ENCODE results near the gene SEMA4A. TPM values are rescaled to one million over a fixed set of nuclear protein-coding genes. Genes with fewer than 3 reads are reported as not detected.

SEMA4A gene
- total RNA-seq (2014; rRNA removed; shearing (Covaris generic)): 0.16 and 1.8 TPM in 2 replicates

DNA sequence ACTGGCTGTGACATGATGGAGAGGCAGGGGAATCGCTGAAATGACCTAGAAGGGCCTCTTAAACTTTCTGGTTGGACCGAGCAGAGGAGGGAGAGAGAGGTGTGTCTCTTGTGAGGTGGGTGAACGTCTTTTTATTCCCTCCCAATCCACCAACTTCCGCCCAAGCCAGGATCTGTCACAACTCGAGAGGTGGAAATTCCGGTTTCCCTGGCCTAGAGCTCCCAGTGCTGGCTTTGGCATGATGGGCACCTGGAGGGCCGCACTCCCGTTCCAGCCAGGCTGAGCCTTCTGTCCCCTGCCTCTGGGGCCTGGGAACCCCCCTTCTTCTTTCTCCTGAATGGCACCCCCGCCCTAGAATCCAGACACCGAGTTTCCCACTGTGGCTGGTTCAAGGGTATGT, at the start of gene SEMA4A:
TSS of gene SEMA4A (plus strand) at position 224 of the 400 bp plus-strand sequence. CDS start 994 bp downstream, outside the sequence.
- H3K36me3 ChIP-seq: no peaks in the 10 kb centered on the region
- no peaks in the 10 kb centered on the region for H3K9me3 ChIP-seq (replicated peaks)
- peaks cover 4% of the 10 kb centered on the region for H3K4me1 ChIP-seq (replicated peaks)
- no peak for DNase-seq (ENCODE audit: low read depth in 1 of 2, low spot score in 2 of 2)
- H3K27me3 ChIP-seq (replicated peaks): no peaks in the 10 kb centered on the region; the same call in 1 of the 2 replicates
- H3K4me3 ChIP-seq: no peak within 1 kb of the TSS
- no peak within 1 kb of the TSS for H3K27ac ChIP-seq

GRCh38 chr1:156104065-156104810, 49.1 kb upstream of the SEMA4A start:
- peak; percentile 73 to 83 for DNase-seq (ENCODE audit: low read depth in 1 of 2, low spot score in 2 of 2)
- no peaks in the 10 kb centered on the region for H3K27me3 ChIP-seq (replicated peaks)
- no peaks in the 10 kb centered on the region for H3K9me3 ChIP-seq (replicated peaks)
- H3K4me3 ChIP-seq: no peak overlapping the region
- peak overlapping the region; percentile 97 for H3K27ac ChIP-seq
- peaks cover 68% of the 10 kb centered on the region for H3K4me1 ChIP-seq (replicated peaks)
- H3K36me3 ChIP-seq: no peaks in the 10 kb centered on the region

GRCh38 chr1:156104861-156105832, 48.2 kb upstream of the SEMA4A start:
- H3K4me3 ChIP-seq: no peak overlapping the region
- DNase-seq (ENCODE audit: low read depth in 1 of 2, low spot score in 2 of 2): no peak
- H3K9me3 ChIP-seq (replicated peaks): no peaks in the 10 kb centered on the region
- no peaks in the 10 kb centered on the region for H3K27me3 ChIP-seq (replicated peaks)
- peak overlapping the region; percentile 97 for H3K27ac ChIP-seq
- no peaks in the 10 kb centered on the region for H3K36me3 ChIP-seq
- H3K4me1 ChIP-seq (replicated peaks): peaks cover 67% of the 10 kb centered on the region

DNA sequence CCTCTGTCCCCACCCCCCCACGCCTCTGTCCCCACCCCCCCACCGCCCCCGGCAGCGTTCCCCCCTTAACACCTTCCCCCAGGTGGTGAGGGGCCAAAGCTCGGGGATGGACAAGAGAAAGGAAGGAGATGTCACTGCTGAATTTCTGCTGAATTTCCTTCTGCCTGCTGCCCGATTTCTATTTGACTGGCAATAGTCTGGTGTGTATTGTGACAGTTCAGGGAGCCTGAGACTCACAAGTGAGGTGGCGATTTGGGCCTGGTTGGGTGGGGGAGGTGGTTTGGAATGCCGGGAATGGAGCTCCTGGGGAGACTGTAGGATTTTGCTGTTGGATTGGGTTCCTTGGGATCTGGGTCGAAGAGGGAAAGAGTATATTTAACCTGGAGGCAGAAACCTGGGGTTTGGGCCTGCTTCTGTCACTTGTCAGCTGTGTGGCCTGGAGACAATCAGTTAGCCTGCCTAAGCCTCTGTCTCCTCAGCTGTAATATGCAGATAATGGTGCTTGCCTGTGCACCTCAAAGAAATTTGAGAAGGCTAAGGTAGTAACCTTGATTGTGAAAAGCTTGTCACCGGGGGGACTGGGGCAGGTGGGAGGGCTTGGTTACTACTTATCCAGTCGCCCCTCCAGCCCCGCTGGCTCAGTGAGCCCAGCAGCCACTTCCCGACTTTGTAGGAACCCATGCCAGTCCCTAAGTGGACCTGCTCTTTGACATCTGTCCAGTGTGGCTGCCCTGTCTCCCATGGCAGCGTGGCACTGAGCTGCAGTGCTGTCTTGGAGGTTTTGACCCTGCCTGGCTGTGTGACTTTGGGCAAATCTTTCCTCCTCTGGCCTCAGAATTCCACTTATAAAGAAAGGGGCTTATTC, 46.5 kb upstream of the SEMA4A start:
- Histone ChIP-seq H3K27ac (peak overlapping the region; percentile 97), H3K36me3 (no peaks in the 10 kb centered on the region), H3K27me3 (replicated peaks) (no peaks in the 10 kb centered on the region), H3K4me3 (0 out of 2 replicates have a peak overlapping the region, but pooled peaks have one; percentile 8), H3K9me3 (replicated peaks) (no peaks in the 10 kb centered on the region), H3K4me1 (replicated peaks) (peaks cover 53% of the 10 kb centered on the region)
- peak; percentile 60 to 69 for DNase-seq (ENCODE audit: low read depth in 1 of 2, low spot score in 2 of 2)

DNA sequence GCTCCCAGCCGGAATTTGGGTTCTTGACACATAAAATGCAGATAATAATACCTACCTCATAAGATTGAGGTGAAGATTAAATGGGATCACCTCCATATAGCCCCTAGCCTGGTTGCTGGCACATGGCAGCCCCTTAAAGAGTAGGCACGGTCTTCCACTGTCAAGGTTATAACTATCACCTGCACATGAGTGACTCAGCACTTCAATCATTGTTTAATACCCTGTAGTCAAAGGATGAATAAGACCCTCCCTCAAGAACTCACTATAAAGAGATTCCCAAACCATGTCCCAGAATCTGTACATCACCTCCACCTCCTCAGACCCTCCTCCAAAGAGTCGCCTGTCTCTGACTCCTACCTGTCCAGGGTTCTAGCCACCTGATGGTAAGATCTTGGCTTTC, 45.3 kb upstream of the SEMA4A start:
- Histone ChIP-seq H3K4me1 (replicated peaks) (peaks cover 47% of the 10 kb centered on the region), H3K27ac (no peak overlapping the region)

GRCh38 chr1:156108664-156109241, 44.6 kb upstream of the SEMA4A start:
- H3K4me3 ChIP-seq: no peak overlapping the region
- H3K36me3 ChIP-seq: no peaks in the 10 kb centered on the region
- H3K27me3 ChIP-seq (replicated peaks): no peaks in the 10 kb centered on the region
- DNase-seq (ENCODE audit: low read depth in 1 of 2, low spot score in 2 of 2): no peak
- peaks cover 47% of the 10 kb centered on the region for H3K4me1 ChIP-seq (replicated peaks)
- H3K27ac ChIP-seq: no peak overlapping the region
- no peaks in the 10 kb centered on the region for H3K9me3 ChIP-seq (replicated peaks)

More for the DNA sequence above, 45.3 kb upstream of the SEMA4A start:
- no peak for DNase-seq (ENCODE audit: low read depth in 1 of 2, low spot score in 2 of 2)
- no peaks in the 10 kb centered on the region for H3K36me3 ChIP-seq
- no peaks in the 10 kb centered on the region for H3K9me3 ChIP-seq (replicated peaks)
- H3K27me3 ChIP-seq (replicated peaks): no peaks in the 10 kb centered on the region
- H3K4me3 ChIP-seq: no peak overlapping the region

- no peaks in the 10 kb centered on the region for H3K27me3 ChIP-seq (replicated peaks)
- peaks cover 38% of the 10 kb centered on the region for H3K4me1 ChIP-seq (replicated peaks)
- no peak overlapping the region for H3K27ac ChIP-seq
- DNase-seq (ENCODE audit: low read depth in 1 of 2, low spot score in 2 of 2): no peak
- peaks cover 7% of the 10 kb centered on the region for H3K36me3 ChIP-seq
- no peaks in the 10 kb centered on the region for H3K9me3 ChIP-seq (replicated peaks)
- H3K4me3 ChIP-seq: no peak overlapping the region
Measured at GRCh38 chr1:156110252-156110651, 43.1 kb upstream of the SEMA4A start.

- no peak for DNase-seq (ENCODE audit: low read depth in 1 of 2, low spot score in 2 of 2)
- Histone ChIP-seq H3K4me3 (no peak overlapping the region), H3K36me3 (peaks cover 17% of the 10 kb centered on the region), H3K4me1 (replicated peaks) (peaks cover 30% of the 10 kb centered on the region), H3K27ac (no peak overlapping the region), H3K27me3 (replicated peaks) (no peaks in the 10 kb centered on the region), H3K9me3 (replicated peaks) (no peaks in the 10 kb centered on the region)
Measured at GRCh38 chr1:156111355-156111962, 41.9 kb upstream of the SEMA4A start.

DNA sequence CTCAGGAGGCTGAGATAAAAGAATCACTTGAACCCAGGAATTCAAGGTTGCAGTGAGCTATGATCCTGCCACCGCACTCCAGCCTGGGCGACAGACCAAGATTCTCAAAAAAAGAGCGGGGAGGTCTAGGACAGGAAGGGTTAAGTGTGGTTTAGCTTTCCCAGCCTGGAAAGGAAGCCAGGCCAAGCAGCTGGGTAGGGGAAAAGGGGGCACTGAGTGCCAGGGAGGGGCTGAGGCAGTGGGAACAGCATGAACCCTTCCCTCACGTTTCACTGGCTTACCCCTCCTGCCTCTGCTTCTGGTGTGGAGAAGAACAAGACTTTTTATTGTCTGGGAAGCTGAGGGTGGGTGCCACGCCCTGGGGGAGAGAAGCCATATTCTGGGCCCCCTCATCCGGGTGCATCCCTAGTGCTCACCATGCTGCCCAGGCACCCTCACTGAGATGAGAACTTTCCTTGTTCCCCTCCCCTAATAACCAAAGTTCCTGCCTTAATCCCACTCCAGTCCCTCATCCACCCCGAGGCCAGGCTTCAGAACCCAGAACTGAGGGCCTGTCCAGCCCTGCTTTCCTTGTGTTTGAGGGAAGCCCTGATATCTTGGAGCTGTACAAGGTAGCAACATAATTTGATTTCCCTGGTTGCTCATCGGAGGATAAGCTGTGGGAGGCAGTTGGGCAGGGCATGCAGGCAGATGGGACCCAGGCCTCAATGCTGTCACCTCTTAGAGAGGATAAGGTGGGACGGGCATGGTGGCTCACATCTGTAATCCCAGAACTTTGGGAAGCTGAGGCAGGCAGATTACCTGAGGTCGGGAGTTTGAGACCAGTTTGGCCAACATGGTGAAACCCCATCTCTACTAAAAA, 40.9 kb upstream of the SEMA4A start:
- Histone ChIP-seq H3K9me3 (replicated peaks) (no peaks in the 10 kb centered on the region), H3K27me3 (replicated peaks) (no peaks in the 10 kb centered on the region), H3K27ac (no peak overlapping the region), H3K4me3 (no peak overlapping the region), H3K36me3 (peaks cover 27% of the 10 kb centered on the region), H3K4me1 (replicated peaks) (peaks cover 29% of the 10 kb centered on the region)
- DNase-seq (ENCODE audit: low read depth in 1 of 2, low spot score in 2 of 2): no peak

DNA sequence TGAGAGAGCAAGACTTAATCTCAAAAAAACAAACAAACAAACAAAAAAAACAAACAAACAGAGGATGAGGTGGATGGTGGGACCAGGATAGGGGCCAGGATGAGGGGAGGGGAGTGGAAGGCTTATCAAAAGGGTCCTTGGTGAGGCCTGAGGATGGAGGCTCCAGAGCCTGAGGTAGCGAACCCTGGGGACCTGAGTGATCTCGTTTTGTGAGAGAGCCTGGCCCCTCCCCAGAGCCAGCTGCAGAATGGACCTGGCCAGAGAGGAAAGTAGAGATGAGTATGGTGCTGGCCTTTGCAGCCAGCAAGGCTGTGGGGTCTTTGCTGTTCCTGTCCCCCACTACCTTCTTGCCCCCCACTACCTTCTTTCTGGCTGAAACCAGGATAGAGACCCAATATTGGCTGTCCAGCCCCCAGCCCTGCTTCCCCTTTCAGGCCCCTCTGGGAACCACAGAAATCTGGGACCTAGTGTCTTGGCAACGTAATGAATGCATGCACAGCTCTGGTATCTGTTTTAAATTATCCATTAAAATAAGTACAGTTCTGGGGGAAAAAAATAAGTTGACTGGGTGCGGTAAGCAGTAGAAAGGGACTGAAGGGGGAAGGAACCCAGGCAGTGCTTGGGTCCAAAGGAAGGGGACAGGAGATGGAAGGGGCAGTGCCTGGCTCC, 40.0 kb upstream of the SEMA4A start:
- DNase-seq (ENCODE audit: low read depth in 1 of 2, low spot score in 2 of 2): peak in 1 of 2 experiments; percentile 42
- H3K4me1 ChIP-seq (replicated peaks): peaks cover 38% of the 10 kb centered on the region
- H3K27me3 ChIP-seq (replicated peaks): no peaks in the 10 kb centered on the region
- H3K9me3 ChIP-seq (replicated peaks): no peaks in the 10 kb centered on the region
- H3K27ac ChIP-seq: peak overlapping the region; percentile 92
- no peak overlapping the region; the same call in 1 of the 2 replicates for H3K4me3 ChIP-seq
- H3K36me3 ChIP-seq: peaks cover 34% of the 10 kb centered on the region

DNA sequence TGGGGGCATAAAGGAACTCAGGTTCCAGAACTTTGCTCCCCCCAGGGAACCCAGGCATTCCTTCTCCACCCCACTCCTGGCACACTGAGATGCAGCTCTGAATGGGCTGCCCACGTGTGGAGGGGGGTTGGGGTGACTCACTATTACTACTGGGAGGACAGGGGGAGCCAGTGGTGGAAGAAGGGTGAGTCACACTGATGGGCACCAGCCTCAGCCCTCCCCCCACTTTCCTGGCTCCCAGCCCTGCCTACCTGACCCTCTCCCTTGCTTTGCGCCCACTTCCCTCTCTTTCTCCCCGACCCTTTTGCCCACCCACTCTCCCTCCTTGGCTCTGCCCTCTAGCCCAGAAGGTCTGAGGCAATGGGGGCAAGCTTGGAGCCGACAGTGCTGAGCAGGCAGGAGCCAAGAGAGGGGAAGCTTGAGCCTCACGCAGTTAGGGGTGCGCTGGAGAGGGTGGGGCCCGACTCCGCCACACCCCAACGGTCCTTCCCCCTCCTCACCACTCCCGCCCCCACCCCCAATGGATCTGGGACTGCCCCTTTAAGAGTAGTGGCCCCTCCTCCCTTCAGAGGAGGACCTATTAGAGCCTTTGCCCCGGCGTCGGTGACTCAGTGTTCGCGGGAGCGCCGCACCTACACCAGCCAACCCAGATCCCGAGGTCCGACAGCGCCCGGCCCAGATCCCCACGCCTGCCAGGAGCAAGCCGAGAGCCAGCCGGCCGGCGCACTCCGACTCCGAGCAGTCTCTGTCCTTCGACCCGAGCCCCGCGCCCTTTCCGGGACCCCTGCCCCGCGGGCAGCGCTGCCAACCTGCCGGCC, 39.1 kb upstream of the SEMA4A start, which contains the start of gene LMNA:
TSS of gene LMNA (plus strand) at position 611 of the 818 bp plus-strand sequence. CDS start 208 bp downstream, outside the sequence.
- Histone ChIP-seq H3K27ac (peak within 1 kb of the TSS; percentile 92), H3K9me3 (replicated peaks) (no peaks in the 10 kb centered on the region), H3K4me3 (peak within 1 kb of the TSS; percentile 95), H3K4me1 (replicated peaks) (peaks cover 47% of the 10 kb centered on the region), H3K27me3 (replicated peaks) (no peaks in the 10 kb centered on the region), H3K36me3 (peaks cover 41% of the 10 kb centered on the region)
- peak; percentile 98 for DNase-seq (ENCODE audit: low read depth in 1 of 2, low spot score in 2 of 2)

Measured in SJSA1 (cell line).